K562 (cell line): ENCODE data around the gene CEP78. TPM values are rescaled to one million over a fixed set of nuclear protein-coding genes. Genes with fewer than 3 reads are reported as not detected.

ENCODE experiments used
- ATAC-seq: fragments of 200-7000 bp; cut with Tn5 transposase; 3 replicates; pipeline ENCODE4 v1.9.1; 2020; ENCODE audit warnings: moderate library complexity
- BruUV-seq: library from RNA; stranded (reverse); fragments of 400-500 nt; replicated peaks from 2 replicates; lab custom pipeline; 2021; lab: Mats Ljungman, UMichigan
- CTCF ChIA-PET: fragments of 300-600 bp; formaldehyde crosslinking; extraction: SDS; loops from one replicate; lab custom pipeline; 2021; ENCODE audit warnings: low intra/inter-chr PET ratio; lab: Yijun Ruan, JAX
- POLR2A ChIA-PET: fragments of 300-600, 350-650 bp; sonication (Branson Sonifier 250); formaldehyde crosslinking; extraction: SDS; loops from one replicate; lab custom pipeline; 2021; ENCODE audit warnings: antibody characterized with exemption, inconsistent platforms; lab: Yijun Ruan, JAX
- DNase-seq, 4 experiments: peaks; one replicate each; pipeline versions ENCODE4 v3.0.0 to v3.0.0-alpha.2; 2011 to 2018; ENCODE audit warnings: low spot score in 3 of 4, mixed read lengths in 3 of 4; ENCODE audit errors: extremely low read depth in 1 of 4
- FAIRE-seq: peaks from 2 replicates; lab custom pipeline; 2011; peaks lifted over from hg19 to GRCh38; lab: Jason Lieb, UNC
- H2AFZ ChIP-seq: 2 replicates; pipeline ENCODE4 v1.6.0; 2011; ENCODE audit warnings: low read depth, low read length, control low read depth, inconsistent platforms
- H3K27ac ChIP-seq: fragments of 200-600 bp; 3 replicates; pipeline ENCODE4 v1.8.0; 2011; ENCODE audit warnings: low read depth, mild to moderate bottlenecking, control low read depth, inconsistent platforms, low read length, moderate library complexity, mixed read lengths; ENCODE audit errors: extremely low read depth
- H3K27me3 ChIP-seq, 2 experiments: fragments of 300-600 bp in 1 of 2; 2 replicates in 1 of 2; 3 replicates in 1 of 2; pipeline versions ENCODE4 v1.6.0 to v1.8.0; 2011; ENCODE audit warnings: inconsistent platforms in 2 of 2, low read length in 2 of 2, mild to moderate bottlenecking in 1 of 2, mixed read lengths in 1 of 2, moderate library complexity in 1 of 2; ENCODE audit not compliant: control insufficient read depth in 2 of 2, insufficient read depth in 2 of 2
- H3K36me3 ChIP-seq: fragments of 300-600 bp; 3 replicates; pipeline ENCODE4 v1.8.0; 2011; ENCODE audit warnings: mild to moderate bottlenecking, low read length, inconsistent platforms; ENCODE audit not compliant: control insufficient read depth, insufficient read depth
- H3K4me1 ChIP-seq, 2 experiments: fragments of 200-600 bp in 1 of 2; replicated peaks in 1 of 2; 2 replicates in 1 of 2; 3 replicates in 1 of 2; pipeline versions ENCODE4 v1.5.1 to v1.8.0; 2011; ENCODE audit warnings: inconsistent platforms in 2 of 2, low read length in 2 of 2, mild to moderate bottlenecking in 1 of 2, mixed read lengths in 1 of 2, moderate library complexity in 1 of 2; ENCODE audit not compliant: control insufficient read depth in 2 of 2, insufficient read depth in 2 of 2
- H3K4me2 ChIP-seq: 2 replicates; pipeline ENCODE4 v1.6.1; 2011; ENCODE audit warnings: low read length, control low read depth, inconsistent platforms, mixed read lengths; ENCODE audit not compliant: insufficient read depth
- H3K4me3 ChIP-seq: fragments of 200-600 bp; sonication (generic), shearing (Covaris generic); 2 replicates; pipeline ENCODE4 v1.5.1; 2016; ENCODE audit warnings: control low read depth, inconsistent platforms
- H3K79me2 ChIP-seq: fragments of 200-600 bp; 3 replicates; pipeline ENCODE4 v1.8.0; 2011; ENCODE audit warnings: low read length, inconsistent platforms; ENCODE audit not compliant: control insufficient read depth, insufficient read depth
- H3K9ac ChIP-seq, 2 experiments: 2 replicates each; pipeline versions ENCODE4 v1.6.0 to v1.6.1; 2011; ENCODE audit warnings: low read depth in 2 of 2, low read length in 2 of 2, control low read depth in 1 of 2, inconsistent platforms in 1 of 2, mild to moderate bottlenecking in 1 of 2, mixed read lengths in 1 of 2; ENCODE audit not compliant: insufficient read depth in 1 of 2
- H3K9me1 ChIP-seq: one replicate; pipeline ENCODE4 v1.6.0; 2011; ENCODE audit warnings: inconsistent platforms, mild to moderate bottlenecking, low read length, moderate library complexity; ENCODE audit not compliant: control insufficient read depth, insufficient read depth
- H3K9me3 ChIP-seq: replicated peaks from 2 replicates; pipeline ENCODE4 v1.5.1; 2011; ENCODE audit warnings: low read depth, low read length, inconsistent platforms; ENCODE audit not compliant: control insufficient read depth, insufficient read depth
- H4K20me1 ChIP-seq: replicated peaks from 2 replicates; pipeline ENCODE4 v1.6.1; 2011; ENCODE audit warnings: low read length, inconsistent platforms, mixed read lengths; ENCODE audit not compliant: control insufficient read depth, insufficient read depth
- CREB3 ChIP-seq: fragments of 450-650 bp; conservative IDR thresholded peaks from 2 replicates; pipeline ENCODE4 v1.6.1; 2016; ENCODE audit warnings: missing genetic modification characterization, low read depth, mild to moderate bottlenecking, missing compliant biosample characterization, moderate library complexity
- DMBX1 ChIP-seq: fragments of 250-450 bp; sonication (Bioruptor Pico); IDR thresholded peaks from 2 replicates; pipeline ENCODE4 v1.8.0; 2022; ENCODE audit warnings: inconsistent platforms, mild to moderate bottlenecking, moderate library complexity, borderline replicate concordance
- FOXK2 ChIP-seq, 2 experiments: fragments of 450-650 bp; IDR thresholded peaks in 1 of 2; conservative IDR thresholded peaks in 1 of 2; 2 replicates each; pipeline ENCODE4 v1.6.1; 2016; ENCODE audit warnings: low read depth in 2 of 2, mild to moderate bottlenecking in 1 of 2
- IRF2 ChIP-seq: sonication (generic); formaldehyde crosslinking; IDR thresholded peaks from 2 replicates; pipeline ENCODE4 v1.8.1; 2022; ENCODE audit warnings: mild to moderate bottlenecking, missing genetic modification reagents
- KDM2B ChIP-seq: fragments of 250-450 bp; sonication (Bioruptor Pico); IDR thresholded peaks from 2 replicates; pipeline ENCODE4 v1.8.0; 2021; ENCODE audit warnings: mild to moderate bottlenecking, moderate library complexity
- TGIF2 ChIP-seq: sonication (generic); formaldehyde crosslinking; IDR thresholded peaks from 2 replicates; pipeline ENCODE4 v1.8.1; 2022; ENCODE audit warnings: mild to moderate bottlenecking, missing genetic modification reagents, moderate library complexity
- ZNF274 ChIP-seq: IDR thresholded peaks from 2 replicates; pipeline ENCODE4 v1.6.1; 2011; ENCODE audit warnings: low read depth, mild to moderate bottlenecking, low read length, moderate library complexity, borderline replicate concordance
- WGBS: fragments of 100-300 bp; shearing (Covaris generic); methylation state at CpG from one replicate; pipeline ENCODE4 v1.1.6; 2016; ENCODE audit warnings: low coverage, mixed read lengths; ENCODE audit not compliant: insufficient coverage; ENCODE audit errors: missing lambda C conversion rate; 5-methylcytosine and 5-hydroxymethylcytosine counted together
- in situ Hi-C: fragments of 300-500 bp; cut with MboI; formaldehyde crosslinking; loops from 4 replicates; pipeline ENCODE4 v1.15.0; 2018; ENCODE audit warnings: inconsistent platforms, mixed read lengths
- intact Hi-C: fragments of 100-400 bp; cut with micrococcal nuclease; formaldehyde crosslinking; loops from 2 replicates; pipeline ENCODE4 v1.14.2; 2022
- polyA plus RNA-seq, 8 experiments: library from polyadenylated mRNA; depleted of rRNA in 4 of 8; stranded (reverse) in 5 of 8; unstranded in 3 of 8; fragments of >200 nt; fragmentation: Nextera tagmentation in 2 of 8; fragmentation: Illumina TruSeq in 1 of 8; extraction: Ambion mirVana in 2 of 8; extraction: Trizol in 1 of 8; gene quantifications; 2 replicates each; pipeline versions ENCODE4 v1.2.1 to v1.2.3, GENCODE V29; 2011 to 2014; ENCODE audit warnings: inconsistent platforms in 1 of 8, missing spikeins in 1 of 8
- total RNA-seq, 7 experiments: library from RNA; depleted of rRNA in 6 of 7; stranded (reverse); fragments of >200 nt in 6 of 7; fragmentation: Illumina TruSeq in 2 of 7; extraction: Trizol in 2 of 7; gene quantifications; 2 replicates each; pipeline versions ENCODE4 v1.2.1 to v1.2.3, GENCODE V29; 2011 to 2021; ENCODE audit warnings: low replicate concordance in 1 of 7
- TF ChIP-seq, protein P1 (sequence below): fragments of 250-450 bp; sonication (Bioruptor Pico); IDR thresholded peaks from 2 replicates; pipeline ENCODE4 v1.5.0; 2020; ENCODE audit warnings: mild to moderate bottlenecking
- TF ChIP-seq, protein P2 (sequence below): sonication (generic); formaldehyde crosslinking; IDR thresholded peaks from 2 replicates; pipeline ENCODE4 v1.8.1; 2023; ENCODE audit warnings: mild to moderate bottlenecking, missing genetic modification reagents

CEP78 gene
- total and polyA plus RNA-seq, 9 of the 15 experiments (the other 6 are each of a cell fraction or from before 2014, with no cell fraction given): 3.5 to 26.0 (median 21.5) TPM

GRCh38 chr9:78262655-78263054 is 26.8 kb downstream of the CEP78 start:
- BruUV-seq: no TSS peak
- H3K4me2 ChIP-seq: no peak overlapping the region
- CTCF ChIA-PET: no interaction called here
- H3K9me1 ChIP-seq: no peaks in the 10 kb centered on the region
- H2AFZ ChIP-seq: no peak overlapping the region
- DNase-seq (no peak), FAIRE-seq (no peak)
- H3K9me3 ChIP-seq: no peaks in the 10 kb centered on the region
- H3K4me3 ChIP-seq: no peak overlapping the region
- intact Hi-C loops: no loop called here
- no peak overlapping the region for H3K9ac ChIP-seq
- H3K27ac ChIP-seq: no peak overlapping the region
- TF ChIP-seq, protein P1, sequence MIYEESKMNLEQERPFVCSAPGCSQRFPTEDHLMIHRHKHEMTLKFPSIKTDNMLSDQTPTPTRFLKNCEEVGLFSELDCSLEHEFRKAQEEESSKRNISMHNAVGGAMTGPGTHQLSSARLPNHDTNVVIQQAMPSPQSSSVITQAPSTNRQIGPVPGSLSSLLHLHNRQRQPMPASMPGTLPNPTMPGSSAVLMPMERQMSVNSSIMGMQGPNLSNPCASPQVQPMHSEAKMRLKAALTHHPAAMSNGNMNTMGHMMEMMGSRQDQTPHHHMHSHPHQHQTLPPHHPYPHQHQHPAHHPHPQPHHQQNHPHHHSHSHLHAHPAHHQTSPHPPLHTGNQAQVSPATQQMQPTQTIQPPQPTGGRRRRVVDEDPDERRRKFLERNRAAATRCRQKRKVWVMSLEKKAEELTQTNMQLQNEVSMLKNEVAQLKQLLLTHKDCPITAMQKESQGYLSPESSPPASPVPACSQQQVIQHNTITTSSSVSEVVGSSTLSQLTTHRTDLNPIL (CRISPR knock-in tag): no peak
- TF ChIP-seq DMBX1 (CRISPR knock-in tag) (no peak), IRF2 (CRISPR knock-in tag) (no peak), KDM2B (no peak), TGIF2 (no peak), FOXK2 (conservative IDR thresholded peaks at IDR 0.05 in 1 of 2, IDR thresholded peaks at IDR 0.05 in 1 of 2; ENCODE audit: low read depth in 2 of 2) (no peak), CREB3 (tag) (no peak), ZNF274 (no peak)
- TF ChIP-seq, protein P2, sequence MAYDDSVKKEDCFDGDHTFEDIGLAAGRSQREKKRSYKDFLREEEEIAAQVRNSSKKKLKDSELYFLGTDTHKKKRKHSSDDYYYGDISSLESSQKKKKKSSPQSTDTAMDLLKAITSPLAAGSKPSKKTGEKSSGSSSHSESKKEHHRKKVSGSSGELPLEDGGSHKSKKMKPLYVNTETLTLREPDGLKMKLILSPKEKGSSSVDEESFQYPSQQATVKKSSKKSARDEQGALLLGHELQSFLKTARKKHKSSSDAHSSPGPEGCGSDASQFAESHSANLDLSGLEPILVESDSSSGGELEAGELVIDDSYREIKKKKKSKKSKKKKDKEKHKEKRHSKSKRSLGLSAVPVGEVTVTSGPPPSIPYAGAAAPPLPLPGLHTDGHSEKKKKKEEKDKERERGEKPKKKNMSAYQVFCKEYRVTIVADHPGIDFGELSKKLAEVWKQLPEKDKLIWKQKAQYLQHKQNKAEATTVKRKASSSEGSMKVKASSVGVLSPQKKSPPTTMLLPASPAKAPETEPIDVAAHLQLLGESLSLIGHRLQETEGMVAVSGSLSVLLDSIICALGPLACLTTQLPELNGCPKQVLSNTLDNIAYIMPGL (CRISPR knock-in tag): no peak
- TF ChIP-seq, all 486 proteins: peak for 0
- WGBS: 72% methylated on average over 2 of the region's 2 CpGs
- Histone ChIP-seq H3K27me3 (no peaks in the 10 kb centered on the region), H3K36me3 (peaks cover 33% of the 10 kb centered on the region), H4K20me1 (no peaks in the 10 kb centered on the region), H3K79me2 (no peaks in the 10 kb centered on the region), H3K4me1 (no peaks in the 10 kb centered on the region)
- POLR2A ChIA-PET: no interaction called here
- ATAC-seq: no peak
- in situ Hi-C loops: no loop called here
